HepG2 (cell line): ENCODE results near the gene USP11. TPM values are rescaled to one million over a fixed set of nuclear protein-coding genes. Genes with fewer than 3 reads are reported as not detected.

Experiments
- ATAC-seq: fragments of 200-7000 bp; cut with Tn5 transposase; 3 replicates; pipeline ENCODE4 v1.9.1; 2020; ENCODE audit warnings: mild to moderate bottlenecking, moderate library complexity
- BruUV-seq: library from RNA; stranded (reverse); fragments of 400-500 nt; replicated peaks from 2 replicates; lab custom pipeline; 2021; lab: Mats Ljungman, UMichigan
- CTCF ChIA-PET: fragments of 300-600 bp; formaldehyde crosslinking; extraction: SDS; loops from one replicate; lab custom pipeline; 2021; ENCODE audit warnings: low total read pairs, inconsistent platforms, low intra/inter-chr PET ratio; lab: Yijun Ruan, JAX
- POLR2A ChIA-PET: fragments of 350-600 bp; sonication (Branson Sonifier 250); formaldehyde crosslinking; loops from one replicate; lab custom pipeline; 2020; ENCODE audit warnings: antibody characterized with exemption, inconsistent platforms; lab: Yijun Ruan, JAX
- DNase-seq: peaks from one replicate; pipeline ENCODE4 v3.0.0-alpha.2; 2015; ENCODE audit warnings: low spot score
- FAIRE-seq: peaks from 3 replicates; lab custom pipeline; 2011; peaks lifted over from hg19 to GRCh38; lab: Jason Lieb, UNC
- H2AFZ ChIP-seq: one replicate; pipeline ENCODE4 v1.6.1; 2011; ENCODE audit warnings: low read length, inconsistent platforms
- H3K27ac ChIP-seq: fragments of 300-600 bp; 3 replicates; pipeline ENCODE4 v1.8.0; 2011; ENCODE audit warnings: mixed run types, mild to moderate bottlenecking, mixed read lengths, low read length, inconsistent platforms; ENCODE audit not compliant: insufficient read depth; ENCODE audit errors: extremely low read length
- H3K27me3 ChIP-seq, 2 experiments: fragments of 200-600 bp in 1 of 2; 2 replicates in 1 of 2; 3 replicates in 1 of 2; pipeline versions ENCODE4 v1.6.0 to v1.8.0; 2011; ENCODE audit warnings: low read length in 2 of 2, mild to moderate bottlenecking in 2 of 2, moderate library complexity in 2 of 2, inconsistent platforms in 1 of 2; ENCODE audit not compliant: insufficient read depth in 2 of 2, control insufficient read depth in 1 of 2
- H3K36me3 ChIP-seq, 2 experiments: fragments of 200-600 bp in 1 of 2; replicated peaks in 1 of 2; 2 replicates in 1 of 2; 3 replicates in 1 of 2; pipeline versions ENCODE4 v1.5.1 to v1.8.0; 2011; ENCODE audit warnings: low read length in 2 of 2, inconsistent platforms in 1 of 2; ENCODE audit not compliant: insufficient read depth in 2 of 2, control insufficient read depth in 1 of 2
- H3K4me1 ChIP-seq: 2 replicates; pipeline ENCODE4 v1.5.1; 2012; ENCODE audit warnings: low read length, inconsistent platforms; ENCODE audit not compliant: insufficient read depth
- H3K4me2 ChIP-seq: 2 replicates; pipeline ENCODE4 v1.6.0; 2011; ENCODE audit warnings: low read depth, low read length, inconsistent platforms
- H3K4me3 ChIP-seq, 3 experiments: fragments of 200-600 bp in 1 of 3; sonication (generic), shearing (Covaris generic) in 1 of 3; replicated peaks in 1 of 3; 2 replicates each; pipeline ENCODE4 v1.5.1; 2011 to 2016; ENCODE audit warnings: low read length in 3 of 3, inconsistent platforms in 2 of 3, low read depth in 2 of 3, mild to moderate bottlenecking in 2 of 3, control low read depth in 1 of 3, mixed read lengths in 1 of 3; ENCODE audit not compliant: insufficient read depth in 1 of 3
- H3K79me2 ChIP-seq: one replicate; pipeline ENCODE4 v1.6.1; 2011; ENCODE audit warnings: low read length, inconsistent platforms; ENCODE audit not compliant: insufficient read depth
- H3K9ac ChIP-seq: 2 replicates; pipeline ENCODE4 v1.6.0; 2011; ENCODE audit warnings: mild to moderate bottlenecking, low read depth, low read length, inconsistent platforms; ENCODE audit not compliant: insufficient read depth
- H3K9me3 ChIP-seq: 2 replicates; pipeline ENCODE4 v1.5.1; 2012; ENCODE audit warnings: mild to moderate bottlenecking, low read length
- H4K20me1 ChIP-seq: 2 replicates; pipeline ENCODE4 v1.6.0; 2011; ENCODE audit warnings: inconsistent platforms, mild to moderate bottlenecking, low read length, moderate library complexity; ENCODE audit not compliant: insufficient read depth
- ATF7 ChIP-seq, 2 experiments: fragments of 450-650 bp in 1 of 2; sonication (generic) in 1 of 2; formaldehyde crosslinking in 1 of 2; IDR thresholded peaks; 2 replicates each; pipeline versions ENCODE4 v1.4.0 to v1.6.1; 2016 to 2020; ENCODE audit warnings: antibody characterized with exemption in 1 of 2, mild to moderate bottlenecking in 1 of 2, missing genetic modification reagents in 1 of 2
- CBFB ChIP-seq: sonication (generic); formaldehyde crosslinking; IDR thresholded peaks from 2 replicates; pipeline ENCODE4 v1.4.0; 2020; ENCODE audit warnings: missing genetic modification reagents
- EP300 ChIP-seq, 3 experiments: sonication (generic) in 1 of 3; formaldehyde crosslinking in 1 of 3; IDR thresholded peaks; 2 replicates each; pipeline versions ENCODE4 v1.5.1 to v1.6.1; 2011 to 2020; ENCODE audit warnings: low read depth in 2 of 3, low read length in 2 of 3, borderline replicate concordance in 1 of 3, improper control_type of control experiment in 1 of 3, mild to moderate bottlenecking in 1 of 3, missing genetic modification reagents in 1 of 3, moderate library complexity in 1 of 3
- FOSL2 ChIP-seq: sonication (generic); formaldehyde crosslinking; IDR thresholded peaks from 2 replicates; pipeline ENCODE4 v1.4.0; 2020; ENCODE audit warnings: missing genetic modification reagents
- HDAC2 ChIP-seq: sonication (generic); formaldehyde crosslinking; IDR thresholded peaks from 2 replicates; pipeline ENCODE4 v1.4.0; 2020; ENCODE audit warnings: missing genetic modification reagents
- RARA ChIP-seq: IDR thresholded peaks from 2 replicates; pipeline ENCODE4 v1.6.1; 2016; ENCODE audit warnings: missing genetic modification reagents, missing compliant biosample characterization
- SNAI1 ChIP-seq: sonication (generic); formaldehyde crosslinking; IDR thresholded peaks from 2 replicates; pipeline ENCODE4 v1.5.0; 2020; ENCODE audit warnings: mild to moderate bottlenecking, missing genetic modification reagents, borderline replicate concordance
- SOX13 ChIP-seq, 3 experiments: fragments of 450-650 bp in 1 of 3; sonication (generic) in 1 of 3; formaldehyde crosslinking in 1 of 3; IDR thresholded peaks in 2 of 3; conservative IDR thresholded peaks in 1 of 3; 2 replicates each; pipeline versions ENCODE4 v1.5.0 to v1.6.1; 2016 to 2020; ENCODE audit warnings: antibody characterized with exemption in 1 of 3, mild to moderate bottlenecking in 1 of 3, missing compliant biosample characterization in 1 of 3, missing genetic modification reagents in 1 of 3, moderate library complexity in 1 of 3
- SOX6 ChIP-seq, 2 experiments: fragments of 450-650 bp in 1 of 2; sonication (generic) in 1 of 2; formaldehyde crosslinking in 1 of 2; IDR thresholded peaks; 2 replicates each; pipeline versions ENCODE4 v1.4.0 to v1.6.1; 2017 to 2020; ENCODE audit warnings: antibody characterized with exemption in 1 of 2, mild to moderate bottlenecking in 1 of 2, missing genetic modification reagents in 1 of 2
- TCF7 ChIP-seq: sonication (generic); IDR thresholded peaks from 2 replicates; pipeline ENCODE4 v1.6.1; 2016; ENCODE audit warnings: antibody characterized with exemption, low read depth
- ZBTB21 ChIP-seq: sonication (generic); formaldehyde crosslinking; IDR thresholded peaks from 2 replicates; pipeline ENCODE4 v1.4.0; 2020; ENCODE audit warnings: missing genetic modification reagents
- ZC3H13 ChIP-seq: sonication (generic); formaldehyde crosslinking; IDR thresholded peaks from 2 replicates; pipeline ENCODE4 v1.8.1; 2023; ENCODE audit warnings: mild to moderate bottlenecking, missing genetic modification reagents, moderate library complexity
- ZNF33B ChIP-seq: sonication (generic); formaldehyde crosslinking; IDR thresholded peaks from 2 replicates; pipeline ENCODE4 v1.5.1; 2020; ENCODE audit warnings: mild to moderate bottlenecking, missing genetic modification reagents
- ZNF530 ChIP-seq: sonication (generic); formaldehyde crosslinking; IDR thresholded peaks from 2 replicates; pipeline ENCODE4 v1.5.0; 2020; ENCODE audit warnings: low read depth, mild to moderate bottlenecking, missing genetic modification reagents
- whole genome bisulfite sequencing: methylation state at CpG from one replicate; pipeline ENCODE4 v1.1.6; 2017; ENCODE audit warnings: low lambda C conversion rate; 5-methylcytosine and 5-hydroxymethylcytosine counted together
- in situ Hi-C: cut with HindIII; loops from 2 replicates; pipeline ENCODE4 v1.10.0; 2017; ENCODE audit warnings: low pct_unique_long_range_greater_than_20kb; ENCODE audit not compliant: extremely low pct_ligation_motif_present
- intact Hi-C: fragments of 100-400 bp; cut with micrococcal nuclease; formaldehyde crosslinking; loops from one replicate; pipeline ENCODE4 v1.10.0; 2022; ENCODE audit not compliant: unreplicated experiment
- polyA plus RNA-seq, 8 experiments: library from polyadenylated mRNA; depleted of rRNA in 3 of 8; stranded (reverse) in 7 of 8; unstranded in 1 of 8; fragments of >200 nt; fragmentation: Illumina TruSeq in 4 of 8; extraction: Trizol in 4 of 8; gene quantifications; 2 replicates each; pipeline versions ENCODE4 v1.2.1 to v1.2.3, GENCODE V29; 2011 to 2016; ENCODE audit warnings: low read depth in 4 of 8, missing spikeins in 1 of 8, mixed read lengths in 1 of 8; ENCODE audit not compliant: insufficient read depth in 1 of 8
- total RNA-seq, 5 experiments: library from RNA; depleted of rRNA; stranded (reverse); fragments of >200 nt; fragmentation: Illumina TruSeq; extraction: Trizol; gene quantifications; 2 replicates each; pipeline ENCODE4 v1.2.3, GENCODE V29; 2016; ENCODE audit warnings: low read depth in 1 of 5
- TF ChIP-seq, protein P1 (sequence below): sonication (generic); formaldehyde crosslinking; IDR thresholded peaks from 2 replicates; pipeline ENCODE4 v1.5.1; 2020; ENCODE audit warnings: missing genetic modification reagents, mild to moderate bottlenecking, borderline replicate concordance
- TF ChIP-seq, protein P2 (sequence below): IDR thresholded peaks from 2 replicates; pipeline ENCODE4 v1.6.1; 2016

USP11 gene
- total and polyA plus RNA-seq, 2 of the 13 experiments (the other 11 are each of a cell fraction or from before 2014, with no cell fraction given) = 23.8 to 31.7 TPM

GRCh38 chrX:47234583-47234982 is 1.8 kb downstream of the USP11 start (continued):
- TF ChIP-seq, protein P1, sequence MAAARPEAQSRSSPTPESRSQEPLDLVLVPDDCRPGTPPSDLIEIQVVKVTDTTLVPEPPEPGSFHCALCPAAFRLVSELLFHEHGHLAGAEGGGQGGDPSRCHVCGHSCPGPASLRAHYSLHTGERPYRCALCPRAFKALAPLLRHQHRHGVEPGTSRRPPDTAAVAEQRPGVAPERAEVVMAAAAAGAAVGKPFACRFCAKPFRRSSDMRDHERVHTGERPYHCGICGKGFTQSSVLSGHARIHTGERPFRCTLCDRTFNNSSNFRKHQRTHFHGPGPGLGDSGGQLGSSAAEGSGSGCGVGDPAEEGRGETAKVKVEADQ (CRISPR knock-in tag) = no peak
- TF ChIP-seq, protein P2, sequence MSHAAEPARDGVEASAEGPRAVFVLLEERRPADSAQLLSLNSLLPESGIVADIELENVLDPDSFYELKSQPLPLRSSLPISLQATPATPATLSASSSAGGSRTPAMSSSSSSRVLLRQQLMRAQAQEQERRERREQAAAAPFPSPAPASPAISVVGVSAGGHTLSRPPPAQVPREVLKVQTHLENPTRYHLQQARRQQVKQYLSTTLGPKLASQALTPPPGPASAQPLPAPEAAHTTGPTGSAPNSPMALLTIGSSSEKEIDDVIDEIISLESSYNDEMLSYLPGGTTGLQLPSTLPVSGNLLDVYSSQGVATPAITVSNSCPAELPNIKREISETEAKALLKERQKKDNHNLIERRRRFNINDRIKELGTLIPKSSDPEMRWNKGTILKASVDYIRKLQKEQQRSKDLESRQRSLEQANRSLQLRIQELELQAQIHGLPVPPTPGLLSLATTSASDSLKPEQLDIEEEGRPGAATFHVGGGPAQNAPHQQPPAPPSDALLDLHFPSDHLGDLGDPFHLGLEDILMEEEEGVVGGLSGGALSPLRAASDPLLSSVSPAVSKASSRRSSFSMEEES (CRISPR knock-in tag) = no peak

GRCh38 chrX:47235691-47236103 is 2.9 kb downstream of the USP11 start:
- ATAC-seq = no peak
- peak; percentile 69 for DNase-seq
- Histone ChIP-seq H3K27ac (peak overlapping the region; percentile 31), H3K27me3 (no peaks in the 10 kb centered on the region; a peak in 1 of 5 replicates), H3K79me2 (peaks cover 29% of the 10 kb centered on the region), H3K4me1 (peaks cover 41% of the 10 kb centered on the region), H3K4me2 (peak overlapping the region; percentile 60), H2AFZ (no peak overlapping the region), H3K36me3 (peaks cover 1 to 15% of the 10 kb centered on the region in 2 experiments; a peak in 3 of 5 replicates), H3K9ac (no peak overlapping the region), H3K4me3 (no peak overlapping the region; a peak in 1 of 6 replicates), H3K9me3 (no peaks in the 10 kb centered on the region), H4K20me1 (no peaks in the 10 kb centered on the region)
- WGBS = 22% methylated on average over 4 of the region's 4 CpGs
- no peak for FAIRE-seq
- no TSS peak for BruUV-seq
- in situ Hi-C loops = no loop called here
- POLR2A ChIA-PET = no interaction called here
- CTCF ChIA-PET = no interaction called here
- intact Hi-C loops = loop anchor here (10.0 kb wide), 1 partner anchor 79 kb away; no protein-coding TSS in a partner anchor
- TF ChIP-seq ZNF530 (CRISPR knock-in tag) (no peak), RARA (CRISPR knock-in tag) (0 out of 2 replicates have a peak, but pooled peaks have one; percentile 10), EP300 (IDR thresholded peaks at IDR 0.05; ENCODE audit: low read depth in 2 of 2, low read length in 2 of 2) (peak in 1 of 2 experiments; percentile 53; a peak in 1 of 4 replicates), EP300 (CRISPR knock-in tag; IDR thresholded peaks at IDR 0.05; ENCODE audit: borderline replicate concordance) (peak; percentile 58; the same call in 1 of the 2 replicates), SOX6 (IDR thresholded peaks at IDR 0.05) (no peak), SOX6 (CRISPR knock-in tag; IDR thresholded peaks at IDR 0.05) (peak; percentile 50; the same call in 1 of the 2 replicates), ATF7 (IDR thresholded peaks at IDR 0.05) (peak; percentile 54), ATF7 (CRISPR knock-in tag; IDR thresholded peaks at IDR 0.05) (no peak), SNAI1 (CRISPR knock-in tag) (no peak), ZNF33B (CRISPR knock-in tag) (no peak), CBFB (0 out of 2 replicates have a peak, but pooled peaks have one; percentile 33), SOX13 (IDR thresholded peaks at IDR 0.05) (no peak), SOX13 (CRISPR knock-in tag; conservative IDR thresholded peaks at IDR 0.05 in 1 of 2, IDR thresholded peaks at IDR 0.05 in 1 of 2) (peak in 1 of 2 experiments; percentile 36; a peak in 1 of 4 replicates), TCF7 (peak; percentile 77), HDAC2 (CRISPR knock-in tag) (0 out of 2 replicates have a peak, but pooled peaks have one; percentile 31), ZBTB21 (CRISPR knock-in tag) (peak; percentile 75), FOSL2 (CRISPR knock-in tag) (peak; percentile 28; the same call in 1 of the 2 replicates), ZC3H13 (CRISPR knock-in tag) (no peak)
